Mammary epithelial cell (primary cell): Measurements from ENCODE around the gene GRIA3.

ENCODE experiments used
- CTCF ChIP-seq, 2 donors: IDR thresholded peaks in 1 of 2; conservative IDR thresholded peaks in 1 of 2; 2 replicates each; pipeline ENCODE4 v1.5.1; 2011 to 2012; ENCODE audit warnings: inconsistent platforms in 2 of 2, low read length in 2 of 2, mild to moderate bottlenecking in 2 of 2, control low read depth in 1 of 2, low read depth in 1 of 2; ENCODE audit not compliant: insufficient read depth in 1 of 2; ENCODE audit errors: extremely low read depth in 1 of 2
- EZH2 ChIP-seq: IDR thresholded peaks from 2 replicates; pipeline ENCODE4 v1.6.1; 2012; ENCODE audit warnings: low read length, inconsistent platforms, borderline replicate concordance

GRCh38 chrX:123455693-123456092 lies 271.6 kb downstream of the GRIA3 start:
- TF ChIP-seq EZH2 (no peak), CTCF (conservative IDR thresholded peaks at IDR 0.05 in 1 of 2, IDR thresholded peaks at IDR 0.05 in 1 of 2; ENCODE audit: extremely low read depth in 1 of 2, insufficient read depth in 1 of 2, low read depth in 1 of 2, low read length in 2 of 2) (no peak)
